DND-41 (cell line): ENCODE data around the gene DSTN.

Source experiments
- ATAC-seq: fragments of 200-7000 bp; cut with Tn5 transposase; 3 replicates; pipeline ENCODE4 v1.9.1; 2021; ENCODE audit warnings: low read depth; ENCODE audit not compliant: insufficient read depth
- DNase-seq: peaks from one replicate; pipeline ENCODE4 v3.0.0-alpha.2; 2020
- H2AFZ ChIP-seq: 2 replicates; pipeline ENCODE4 v1.6.0; 2012; ENCODE audit warnings: low read depth, low read length
- H3K27ac ChIP-seq: 2 replicates; pipeline ENCODE4 v1.5.1; 2012; ENCODE audit warnings: low read length, inconsistent platforms
- H3K27me3 ChIP-seq: fragments of 200-600 bp; sonication (generic); 2 replicates; pipeline ENCODE4 v1.6.0; 2012; ENCODE audit warnings: low read length, mild to moderate bottlenecking, inconsistent platforms; ENCODE audit not compliant: insufficient read depth, poor library complexity
- H3K36me3 ChIP-seq: 2 replicates; pipeline ENCODE4 v1.5.1; 2012; ENCODE audit warnings: low read length, inconsistent platforms; ENCODE audit not compliant: insufficient read depth
- H3K4me1 ChIP-seq: 2 replicates; pipeline ENCODE4 v1.5.1; 2012; ENCODE audit warnings: mild to moderate bottlenecking, low read length; ENCODE audit not compliant: insufficient read depth
- H3K4me2 ChIP-seq: 2 replicates; pipeline ENCODE4 v1.6.0; 2012; ENCODE audit warnings: mild to moderate bottlenecking, moderate library complexity, low read length, inconsistent platforms; ENCODE audit not compliant: insufficient read depth
- H3K4me3 ChIP-seq, 2 experiments: fragments of 200-600 bp in 1 of 2; shearing (Covaris generic) in 1 of 2; 2 replicates each; pipeline ENCODE4 v1.5.1; 2012 to 2016; ENCODE audit warnings: inconsistent platforms in 2 of 2, low read length in 2 of 2, mild to moderate bottlenecking in 2 of 2, low read depth in 1 of 2, moderate library complexity in 1 of 2
- H3K79me2 ChIP-seq: 2 replicates; pipeline ENCODE4 v1.6.0; 2012; ENCODE audit warnings: low read length, inconsistent platforms; ENCODE audit not compliant: insufficient read depth
- H3K9ac ChIP-seq: 2 replicates; pipeline ENCODE4 v1.6.0; 2012; ENCODE audit warnings: low read depth, mild to moderate bottlenecking, inconsistent platforms, low read length, moderate library complexity
- H3K9me3 ChIP-seq: 2 replicates; pipeline ENCODE4 v1.5.1; 2012; ENCODE audit warnings: low read length, moderate library complexity, mild to moderate bottlenecking, inconsistent platforms; ENCODE audit not compliant: insufficient read depth, severe bottlenecking
- H4K20me1 ChIP-seq: 2 replicates; pipeline ENCODE4 v1.6.0; 2012; ENCODE audit warnings: low read length; ENCODE audit not compliant: insufficient read depth
- CTCF ChIP-seq: IDR thresholded peaks from 2 replicates; pipeline ENCODE4 v1.5.1; 2012; ENCODE audit warnings: borderline replicate concordance, low read length, moderate library complexity, mild to moderate bottlenecking; ENCODE audit not compliant: poor library complexity, severe bottlenecking; ENCODE audit errors: extremely low read depth
- EZH2 ChIP-seq: IDR thresholded peaks from 3 replicates; pipeline ENCODE4 v1.6.1; 2012; ENCODE audit warnings: borderline replicate concordance, low read depth, mild to moderate bottlenecking, moderate library complexity, low read length, inconsistent platforms; ENCODE audit not compliant: severe bottlenecking

Gene DSTN

GRCh38 chr20:17611540-17612286 is 41.8 kb downstream of the DSTN start:
- no peak overlapping the region for H3K27ac ChIP-seq
- no peaks in the 10 kb centered on the region for H3K4me1 ChIP-seq
- no peaks in the 10 kb centered on the region for H3K9me3 ChIP-seq
- peaks cover 6% of the 10 kb centered on the region; the same call in 1 of the 2 replicates for H4K20me1 ChIP-seq
- no peaks in the 10 kb centered on the region for H3K79me2 ChIP-seq
- TF ChIP-seq CTCF, result no peak
- TF ChIP-seq EZH2, result no peak
- ATAC-seq, result peak; percentile 12; the same call in 1 of the 3 replicates
- H2AFZ ChIP-seq, result no peak overlapping the region
- H3K4me3 ChIP-seq, result no peak overlapping the region
- H3K36me3 ChIP-seq, result peaks cover 21% of the 10 kb centered on the region
- no peaks in the 10 kb centered on the region for H3K27me3 ChIP-seq
- H3K4me2 ChIP-seq, result no peak overlapping the region
- no peak for DNase-seq
- H3K9ac ChIP-seq, result no peak overlapping the region

GRCh38 chr20:17612287-17612991 is 42.6 kb downstream of the DSTN start:
- no peaks in the 10 kb centered on the region for H3K9me3 ChIP-seq
- no peak overlapping the region for H3K4me2 ChIP-seq
- H3K9ac ChIP-seq, result no peak overlapping the region
- ATAC-seq (peak; percentile 27; the same call in 2 of the 3 replicates), DNase-seq (no peak)
- no peaks in the 10 kb centered on the region for H3K27me3 ChIP-seq
- TF ChIP-seq EZH2 (no peak), CTCF (no peak)
- H3K4me3 ChIP-seq, result no peak overlapping the region
- H3K36me3 ChIP-seq, result peaks cover 28% of the 10 kb centered on the region
- no peak overlapping the region for H2AFZ ChIP-seq
- H3K4me1 ChIP-seq, result no peaks in the 10 kb centered on the region
- H3K27ac ChIP-seq, result no peak overlapping the region
- no peaks in the 10 kb centered on the region for H3K79me2 ChIP-seq
- peaks cover 6% of the 10 kb centered on the region; the same call in 1 of the 2 replicates for H4K20me1 ChIP-seq

GRCh38 chr20:17612992-17613327 is 43.1 kb downstream of the DSTN start:
- no peak overlapping the region for H3K4me3 ChIP-seq
- no peak for TF ChIP-seq EZH2
- TF ChIP-seq CTCF, result no peak
- no peak overlapping the region for H3K4me2 ChIP-seq

More at GRCh38 chr20:17612992-17613327, 43.1 kb downstream of the DSTN start:
- Histone ChIP-seq H3K9me3 (no peaks in the 10 kb centered on the region), H3K4me1 (no peaks in the 10 kb centered on the region), H3K27ac (no peak overlapping the region), H3K9ac (no peak overlapping the region), H3K36me3 (peaks cover 33% of the 10 kb centered on the region), H3K27me3 (no peaks in the 10 kb centered on the region), H3K79me2 (no peaks in the 10 kb centered on the region), H4K20me1 (peaks cover 9% of the 10 kb centered on the region; the same call in 1 of the 2 replicates), H2AFZ (no peak overlapping the region)
- no peak for DNase-seq
- no peak for ATAC-seq
